NCI-H446 (cell line): ENCODE measurements around the gene PPFIBP1.
"Not testable (repeated sequence)": the region's sequence is repeated elsewhere in the genome, so short reads cannot be mapped to it uniquely, and the experiment has no call there.

Experiments
- DNase-seq, 2 experiments: peaks; one replicate each; lab custom pipeline; 2025; lab: John Stamatoyannopoulos, UW

PPFIBP1 gene

GRCh38 chr12:27627853-27628469, 104.0 kb downstream of the PPFIBP1 start:
- DNase-seq = not testable (repeated sequence)

DNA sequence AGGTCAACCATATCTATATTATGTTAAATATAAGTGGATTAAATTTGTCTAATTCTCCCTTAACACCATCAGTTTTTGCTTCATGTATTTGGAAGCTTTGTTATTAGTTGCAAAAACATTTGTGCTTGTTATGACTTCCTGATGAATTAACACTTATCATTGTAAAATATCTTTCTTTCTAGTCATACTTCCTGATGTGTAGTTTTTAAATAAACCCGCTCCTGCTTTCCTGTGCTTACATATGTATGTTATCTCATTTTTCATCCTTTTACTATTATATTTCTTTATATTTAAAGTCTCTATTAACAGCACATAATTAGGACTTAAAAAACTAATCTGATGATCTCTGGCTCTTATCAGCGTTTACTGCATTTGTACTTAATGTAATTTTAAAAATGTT, 106.2 kb downstream of the PPFIBP1 start:
- DNase-seq = not testable (repeated sequence)

DNA sequence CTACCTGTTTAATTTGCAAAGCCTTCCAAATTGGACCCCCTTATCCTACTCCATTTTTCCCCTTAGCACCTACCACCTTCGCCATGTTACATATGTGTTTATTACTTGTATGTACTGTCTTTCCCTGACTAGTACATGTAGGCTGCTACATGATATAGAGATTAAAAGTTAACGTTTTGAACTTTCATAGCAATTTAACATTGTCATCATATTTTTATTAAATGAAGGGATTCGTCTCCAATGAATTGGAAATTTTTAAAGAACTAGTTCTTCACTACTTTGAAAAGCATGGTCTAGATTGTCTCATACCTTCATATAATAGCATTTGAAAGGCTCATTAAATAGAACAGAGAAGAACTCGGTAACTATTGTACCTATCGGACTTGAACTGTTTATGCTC, 107.4 kb downstream of the PPFIBP1 start:
- no peak for DNase-seq

- DNase-seq = no peak
These were observed 107.9 kb downstream of the PPFIBP1 start for GRCh38 chr12:27631813-27632491.

DNA sequence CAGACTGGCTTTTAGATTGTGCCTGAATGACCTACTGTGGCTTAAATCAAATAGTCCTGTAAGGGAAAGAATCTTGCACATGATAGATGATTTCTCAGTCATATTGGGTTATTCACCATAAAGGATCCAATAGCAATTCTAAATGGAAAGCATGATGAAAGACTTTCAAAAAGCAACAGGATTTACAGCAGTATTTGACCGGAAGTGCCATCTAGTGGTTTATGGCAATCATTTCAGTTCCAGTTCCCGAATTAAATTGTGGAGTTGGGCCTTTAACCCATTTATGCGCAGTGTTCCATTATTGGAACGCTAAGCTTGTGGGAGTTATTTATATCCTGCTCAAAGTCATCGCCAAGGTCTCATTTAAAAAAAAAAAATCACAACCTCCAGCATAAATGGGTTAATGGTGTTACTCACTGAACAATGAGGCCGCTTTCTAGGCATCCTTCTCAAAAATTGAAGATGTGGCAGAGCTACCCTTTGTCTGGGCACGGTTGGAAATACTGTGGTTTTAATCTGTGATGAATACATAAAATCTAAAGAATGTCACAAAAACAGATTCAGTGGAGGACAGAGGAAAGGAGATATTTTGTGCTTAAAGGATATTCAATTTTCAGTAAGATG, 111.5 kb downstream of the PPFIBP1 start:
- DNase-seq = peak; percentile 12 to 60

- DNase-seq = not testable (repeated sequence)
These were observed 112.6 kb downstream of the PPFIBP1 start for GRCh38 chr12:27636569-27636968.

DNA sequence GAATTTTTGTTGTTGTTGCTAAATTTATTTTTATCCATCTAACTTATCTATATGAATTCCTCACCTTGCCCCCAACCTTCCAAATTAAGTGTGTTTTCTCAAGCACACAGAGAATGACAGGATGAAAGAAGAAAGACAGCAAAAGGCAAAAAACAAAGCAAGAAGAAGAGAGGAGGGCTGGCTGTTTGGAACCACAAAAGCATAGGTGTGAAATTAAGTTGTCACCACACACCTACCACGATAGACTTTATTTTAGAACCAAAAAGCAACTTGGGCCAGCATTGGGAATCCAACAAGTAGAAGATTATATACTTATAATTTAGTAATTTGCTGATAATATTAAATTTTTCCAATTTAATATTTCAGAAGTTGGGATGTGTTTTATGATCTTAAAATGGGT, 113.5 kb downstream of the PPFIBP1 start:
- DNase-seq = no peak

DNA sequence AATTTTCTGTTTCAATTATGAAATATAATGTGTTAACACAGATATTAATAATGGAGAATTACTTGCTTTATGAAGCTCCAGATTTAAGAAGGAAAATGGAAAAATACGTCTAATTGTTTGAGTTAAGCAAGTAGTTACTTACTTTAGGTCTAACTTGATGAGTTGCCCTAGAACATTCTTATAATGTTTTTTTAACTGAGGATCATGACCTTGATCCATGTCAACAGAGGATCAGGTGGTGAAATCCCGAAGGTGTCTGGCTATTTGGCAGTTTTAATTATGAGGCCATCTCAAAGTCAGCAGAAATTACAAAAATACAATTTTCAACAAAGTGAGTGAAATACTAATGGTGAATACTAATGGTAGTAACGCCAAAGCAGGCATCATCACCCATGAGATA, 115.3 kb downstream of the PPFIBP1 start:
- no peak for DNase-seq

DNA sequence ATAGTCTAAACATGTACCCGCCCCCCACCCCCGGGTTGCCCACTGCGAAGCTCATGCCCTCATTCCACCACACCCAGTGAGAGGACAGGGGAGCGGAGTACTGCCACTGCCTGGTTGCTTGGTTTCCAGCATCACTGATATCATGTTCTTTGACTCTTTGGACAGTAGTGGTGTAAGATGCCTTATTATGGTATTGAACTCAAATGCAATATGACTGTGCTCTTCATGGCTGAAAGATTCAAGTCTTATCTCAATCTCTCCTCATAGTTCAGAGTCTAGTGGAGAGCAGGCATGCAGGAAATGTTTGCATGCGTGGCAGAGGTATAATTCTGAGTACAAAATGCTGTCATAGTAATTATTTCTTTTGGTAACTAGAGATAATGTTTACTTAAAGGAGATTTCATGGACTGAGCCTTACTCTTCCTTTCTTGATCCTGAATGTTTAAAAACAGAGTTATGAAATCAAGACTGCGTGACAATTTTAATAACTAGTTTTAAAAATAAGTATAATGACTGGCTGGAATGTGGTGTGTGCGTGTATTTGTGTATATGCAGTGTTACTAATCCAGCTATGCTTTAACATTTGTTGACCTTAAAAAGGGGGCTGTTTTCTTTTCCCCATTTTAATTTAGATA, 116.7 kb downstream of the PPFIBP1 start:
- not testable (repeated sequence) for DNase-seq

DNA sequence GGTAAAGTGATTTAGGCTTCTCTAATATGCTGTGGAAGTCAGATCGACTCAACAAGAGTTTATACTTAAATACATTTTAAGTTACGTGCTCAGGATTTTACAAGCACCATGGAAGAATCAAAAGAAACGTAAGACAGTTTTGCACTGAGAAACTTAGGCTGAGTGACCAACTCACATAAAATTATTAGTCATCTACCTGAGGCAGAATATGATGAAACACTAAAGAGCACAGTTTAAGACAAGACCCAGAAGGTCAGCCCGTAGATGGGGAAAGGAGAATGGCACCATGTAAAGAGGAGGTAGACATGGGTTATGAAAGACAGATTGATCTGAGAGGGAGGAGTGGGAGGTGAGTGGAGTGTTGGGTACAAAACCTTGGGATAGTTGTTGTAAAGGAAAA, 118.4 kb downstream of the PPFIBP1 start:
- not testable (repeated sequence) for DNase-seq

DNA sequence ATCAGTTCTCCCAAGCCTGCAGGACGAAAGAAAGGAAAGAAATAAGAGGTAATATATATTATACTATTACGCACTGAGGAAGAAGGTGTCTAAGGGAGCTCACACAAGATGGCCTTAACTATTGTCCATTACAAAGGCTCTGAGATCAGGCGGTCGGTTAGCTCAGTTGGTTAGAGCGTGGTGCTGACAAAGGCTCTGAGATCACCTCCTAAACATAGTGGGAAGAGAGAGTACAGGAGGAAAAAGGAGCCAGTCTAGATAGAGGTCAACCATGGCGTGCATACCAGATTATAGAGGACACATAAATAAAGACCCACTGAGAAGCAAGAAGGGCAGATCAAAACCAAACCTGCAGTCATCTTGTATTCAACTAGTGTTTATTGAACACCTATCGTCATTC, 118.9 kb downstream of the PPFIBP1 start:
- not testable (repeated sequence) for DNase-seq

DNA sequence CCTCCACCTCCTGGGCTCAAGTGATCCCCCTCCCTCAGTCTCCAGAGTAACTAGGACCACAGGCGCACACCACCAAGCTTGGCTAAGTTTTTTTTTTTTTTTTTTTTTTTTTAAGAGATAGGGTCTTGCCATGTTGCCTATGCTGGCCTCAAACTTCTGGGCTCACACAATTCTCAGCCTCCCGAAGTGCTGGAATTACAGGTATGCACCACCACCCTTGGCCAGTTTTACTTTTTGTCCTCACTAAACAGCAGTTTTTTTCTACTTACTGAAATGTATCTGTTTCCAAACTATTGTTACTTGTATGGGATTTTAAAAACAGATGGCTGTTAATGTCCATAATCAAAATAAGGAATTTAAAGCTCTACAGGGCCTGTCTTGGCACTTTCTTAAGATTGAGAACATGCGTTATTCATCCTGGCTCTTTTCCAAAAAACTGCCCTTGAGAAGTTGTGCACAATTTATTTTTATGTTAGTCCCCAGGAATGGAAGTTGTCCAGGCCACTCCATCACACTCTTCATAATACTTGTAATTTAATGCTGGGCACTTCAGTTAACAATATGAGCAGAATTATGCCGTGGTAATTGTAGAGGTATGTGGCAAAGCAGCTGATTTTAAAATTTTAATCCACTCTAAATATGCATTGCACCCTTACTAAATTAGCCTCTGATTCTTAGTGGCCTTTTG, 120.3 kb downstream of the PPFIBP1 start:
- peak in 1 of 2 experiments; percentile 39 for DNase-seq

DNA sequence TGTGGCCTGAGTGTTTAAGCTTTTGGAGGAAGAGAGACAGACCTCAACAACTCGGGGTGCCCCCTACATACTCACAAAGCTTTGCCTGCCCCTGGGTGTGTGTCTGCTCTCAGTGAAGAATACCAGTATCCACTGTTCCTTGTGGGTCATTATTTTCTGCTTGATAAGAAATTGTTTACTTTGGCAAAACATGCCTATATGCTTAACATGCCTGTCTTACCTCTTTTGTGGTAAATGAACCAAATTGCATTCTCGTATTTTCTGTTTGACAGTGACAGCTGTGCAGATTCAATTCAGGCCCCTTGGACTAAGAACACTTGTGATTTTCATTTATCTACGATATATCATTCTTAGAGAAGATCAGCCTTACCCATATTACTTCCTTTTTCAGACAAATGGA, 121.7 kb downstream of the PPFIBP1 start:
- no peak for DNase-seq

GRCh38 chr12:27646149-27646548, 122.1 kb downstream of the PPFIBP1 start:
- no peak for DNase-seq

GRCh38 chr12:27650011-27650410, 126.0 kb downstream of the PPFIBP1 start:
- DNase-seq = no peak

- no peak for DNase-seq
These were observed 127.2 kb downstream of the PPFIBP1 start for GRCh38 chr12:27651201-27651600.

GRCh38 chr12:27652174-27652763, 128.3 kb downstream of the PPFIBP1 start:
- peak; percentile 68 to 81 for DNase-seq

DNA sequence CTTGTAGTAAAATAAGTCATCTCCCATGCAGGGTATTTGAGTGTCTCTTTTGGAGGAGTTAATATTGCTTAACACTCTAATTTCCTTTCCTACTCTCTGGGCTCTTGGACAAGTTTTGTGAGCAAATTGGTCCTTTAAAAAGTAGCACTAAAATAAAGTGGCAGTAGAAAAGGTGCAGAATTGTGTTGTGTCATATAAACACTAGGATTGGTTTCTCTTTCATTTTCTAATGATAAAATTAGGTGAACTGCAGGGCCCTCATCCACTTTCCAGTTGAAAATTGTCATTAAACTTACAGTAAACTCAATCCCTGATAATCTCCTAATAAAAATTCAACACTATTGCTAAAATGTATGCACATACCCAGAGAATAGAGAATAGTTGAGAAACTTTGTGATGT, 129.7 kb downstream of the PPFIBP1 start:
- DNase-seq = no peak

DNA sequence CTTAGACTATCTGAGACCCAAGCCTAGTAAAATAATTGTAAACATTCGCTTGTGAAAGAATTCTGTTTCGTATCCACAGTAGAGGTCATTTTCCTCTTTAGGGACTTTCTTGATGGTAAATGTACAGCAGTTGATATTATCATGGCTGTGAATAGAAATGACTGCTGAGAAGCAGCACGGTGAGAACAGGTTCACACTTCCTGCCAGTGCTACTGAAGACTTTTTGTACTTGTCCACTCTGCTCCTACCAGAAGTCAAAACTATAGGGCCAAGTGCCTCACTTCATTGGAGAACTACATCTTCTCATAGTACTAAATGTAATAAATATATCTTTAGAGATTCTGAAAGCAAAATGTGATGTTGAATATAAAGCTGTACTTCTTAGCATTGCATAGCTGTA, 131.5 kb downstream of the PPFIBP1 start:
- DNase-seq = not testable (repeated sequence)

- no peak for DNase-seq
These were observed 133.3 kb downstream of the PPFIBP1 start for GRCh38 chr12:27657296-27657695.

DNA sequence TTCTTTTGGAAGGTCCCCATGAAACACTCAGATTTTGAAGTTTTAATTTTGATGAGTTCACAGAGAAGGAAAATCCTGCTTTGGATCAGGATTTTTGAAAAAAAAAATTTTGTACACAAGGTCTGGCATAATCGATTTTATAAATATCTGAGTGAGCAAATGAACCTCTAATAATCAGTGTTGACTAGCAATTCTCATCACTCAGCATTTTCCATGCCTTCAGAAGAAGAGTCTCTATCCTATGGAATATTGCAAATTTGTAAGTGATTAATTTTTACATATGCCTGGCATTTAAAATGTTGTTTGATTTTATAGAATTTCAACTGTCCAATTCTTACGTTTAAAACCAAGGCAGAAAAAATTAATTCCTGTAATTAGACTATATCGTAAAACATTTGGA, 141.7 kb downstream of the PPFIBP1 start:
- no peak for DNase-seq

- no peak for DNase-seq
These were observed 142.5 kb downstream of the PPFIBP1 start for GRCh38 chr12:27666510-27666909.
